ENCODE data around the gene TOP1.

The TOP1 gene

GRCh38 chr20:41038149-41038877, 9.7 kb downstream of the TOP1 start:
- DNase-seq (ENCODE audit: low read depth in 2 of 2): no peak

DNA sequence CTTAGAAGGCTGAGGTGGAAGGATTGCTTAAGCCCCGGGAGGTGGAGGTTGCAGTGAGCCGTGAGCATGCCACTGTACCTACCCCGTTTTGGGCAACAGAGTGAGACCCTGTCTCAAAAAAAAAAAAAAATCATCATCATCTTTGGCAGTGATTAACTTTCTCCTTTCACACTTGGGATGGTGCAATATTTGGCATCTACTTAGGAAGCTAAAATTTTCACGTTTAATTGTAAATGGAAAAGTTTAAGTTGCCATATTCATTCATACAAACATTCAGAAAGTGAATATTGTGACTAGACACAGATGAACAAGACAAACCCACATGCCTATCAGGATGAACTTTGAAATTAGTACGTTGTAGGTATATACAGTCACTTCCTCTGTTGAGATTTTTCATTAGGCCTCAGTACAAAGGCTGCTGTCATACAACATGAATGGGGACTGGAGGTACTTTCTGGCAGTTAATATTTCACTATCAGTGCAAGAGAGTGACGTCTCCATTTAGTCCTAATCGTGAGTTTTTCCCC, 10.3 kb downstream of the TOP1 start:
- DNase-seq (ENCODE audit: low read depth in 2 of 2): no peak

GRCh38 chr20:41040855-41041254, 12.2 kb downstream of the TOP1 start:
- no peak for DNase-seq (ENCODE audit: low read depth in 2 of 2)

GRCh38 chr20:41041693-41042092, 13.1 kb downstream of the TOP1 start:
- no peak for DNase-seq (ENCODE audit: low read depth in 2 of 2)

GRCh38 chr20:41044409-41045062, 15.9 kb downstream of the TOP1 start:
- DNase-seq (ENCODE audit: low read depth in 2 of 2): no peak

DNA sequence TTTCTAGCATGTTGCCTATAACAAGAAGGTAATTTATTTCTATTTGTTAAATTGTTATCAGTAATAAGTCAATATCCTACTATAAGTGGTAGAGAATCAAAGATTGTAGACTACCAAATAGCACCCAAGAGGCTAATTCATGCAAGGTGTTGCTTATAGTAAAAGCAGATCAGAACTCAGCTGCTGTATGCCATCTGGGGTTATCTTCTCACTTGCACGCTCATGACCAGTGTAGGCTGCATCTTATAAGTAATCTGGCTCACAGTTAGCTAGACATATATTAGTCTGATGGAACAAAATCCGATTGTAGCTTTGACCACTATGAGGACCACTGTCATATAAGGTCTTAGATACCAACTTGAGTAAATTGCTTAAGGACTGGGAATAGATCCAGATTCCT, 17.0 kb downstream of the TOP1 start:
- DNase-seq (ENCODE audit: low read depth in 2 of 2): no peak

DNA sequence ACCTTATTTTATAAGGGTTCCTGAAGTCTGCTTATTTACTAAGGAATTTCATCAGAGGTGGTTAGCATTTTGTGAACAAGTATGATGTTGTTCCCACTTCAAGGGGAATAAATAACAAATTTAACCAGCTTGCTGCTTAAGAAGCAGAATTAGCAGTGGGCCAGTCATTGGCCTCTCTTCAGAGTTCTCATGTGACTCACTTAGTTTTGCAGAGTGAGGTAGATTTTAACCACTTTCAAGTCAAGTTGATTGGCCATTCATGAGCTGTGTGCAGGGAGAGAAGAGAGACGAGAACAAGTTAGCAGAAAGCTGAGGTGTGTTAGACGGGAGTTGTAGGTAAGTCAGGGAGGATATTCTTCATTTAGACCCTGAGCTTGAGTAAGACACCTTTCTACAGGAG, 18.1 kb downstream of the TOP1 start:
- DNase-seq (ENCODE audit: low read depth in 2 of 2): no peak

- DNase-seq (ENCODE audit: low read depth in 2 of 2): no peak
Observed at GRCh38 chr20:41047279-41047974, 18.8 kb downstream of the TOP1 start.

DNA sequence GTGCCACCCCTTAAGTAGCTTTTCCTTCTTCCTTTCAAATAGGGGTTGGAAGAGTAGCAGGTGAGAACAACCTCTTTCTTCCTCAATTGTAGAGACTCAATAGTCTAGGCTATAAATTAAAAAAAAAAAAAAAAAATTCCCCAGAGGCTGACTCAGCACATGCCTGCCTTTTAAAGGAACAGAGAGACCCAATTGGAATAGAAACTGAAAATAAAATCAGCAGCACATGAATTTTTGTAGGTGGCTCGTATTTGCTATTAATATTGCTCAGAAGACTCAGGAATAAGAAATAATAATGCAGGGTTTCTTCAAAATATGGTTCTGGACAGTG, 19.3 kb downstream of the TOP1 start:
- DNase-seq (ENCODE audit: low read depth in 2 of 2): no peak

- DNase-seq (ENCODE audit: low read depth in 2 of 2): no peak
Observed at GRCh38 chr20:41048461-41049301, 20.1 kb downstream of the TOP1 start.

DNA sequence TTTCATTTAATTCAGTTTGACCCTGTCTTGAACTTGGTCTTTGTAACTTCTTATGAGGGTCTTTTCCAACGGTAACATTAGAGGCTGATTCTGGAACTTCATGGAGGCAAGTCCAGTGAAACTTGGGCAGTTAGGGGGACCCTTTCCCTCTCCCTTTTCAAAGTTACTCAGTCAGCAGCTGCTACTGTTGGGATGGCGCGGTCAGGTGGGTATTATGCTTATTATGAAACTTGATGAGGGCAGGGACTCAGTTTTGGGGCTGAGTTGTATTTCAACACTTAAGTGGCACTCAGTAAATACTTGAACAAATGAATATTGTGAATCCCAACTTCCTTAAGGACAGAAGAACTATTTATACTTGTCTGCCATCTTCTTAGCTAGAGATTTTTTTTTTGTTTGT, 20.8 kb downstream of the TOP1 start:
- no peak for DNase-seq (ENCODE audit: low read depth in 2 of 2)

- DNase-seq (ENCODE audit: low read depth in 2 of 2): no peak
Observed at GRCh38 chr20:41050361-41051008, 21.9 kb downstream of the TOP1 start.

GRCh38 chr20:41051009-41051825, 22.6 kb downstream of the TOP1 start:
- DNase-seq (ENCODE audit: low read depth in 2 of 2): no peak

- no peak for DNase-seq (ENCODE audit: low read depth in 2 of 2)
Observed at GRCh38 chr20:41052742-41053419, 24.3 kb downstream of the TOP1 start.

DNA sequence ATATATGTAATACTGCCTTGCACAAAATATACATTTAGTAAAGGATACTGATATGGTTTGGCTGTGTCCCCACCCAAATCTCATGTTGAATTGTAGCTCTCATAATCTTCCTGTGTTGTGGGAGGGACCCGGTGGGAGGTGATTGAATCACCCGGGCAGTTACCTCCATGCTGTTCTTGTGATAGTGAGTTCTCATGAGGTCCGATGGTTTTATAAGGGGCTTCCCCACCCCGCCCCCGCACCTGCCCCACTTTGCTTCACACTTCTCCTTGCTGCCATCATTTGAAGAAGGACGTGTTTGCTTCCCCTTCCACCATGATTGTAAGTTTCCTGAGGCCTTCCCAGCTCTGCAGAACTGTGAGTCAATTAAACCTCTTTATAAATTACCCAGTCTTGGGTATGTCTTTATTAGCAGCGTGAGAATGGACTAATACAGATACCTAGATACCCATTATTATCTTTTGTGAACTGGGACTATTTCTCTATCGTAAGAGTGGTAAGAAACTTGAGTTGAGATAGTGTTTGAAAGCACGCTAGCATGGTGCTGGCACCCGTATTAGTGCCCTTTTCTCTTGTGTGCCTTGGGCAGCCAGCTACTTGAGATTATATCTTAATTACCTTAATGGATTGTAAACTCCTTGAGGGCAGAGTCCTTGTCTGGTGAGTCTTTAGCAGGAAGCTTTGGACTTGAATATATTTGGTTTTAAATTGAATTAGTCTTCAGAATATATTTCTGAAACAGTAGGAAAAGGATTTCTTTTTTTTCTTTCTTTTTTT, 25.6 kb downstream of the TOP1 start:
- DNase-seq (ENCODE audit: low read depth in 2 of 2): no peak

DNA sequence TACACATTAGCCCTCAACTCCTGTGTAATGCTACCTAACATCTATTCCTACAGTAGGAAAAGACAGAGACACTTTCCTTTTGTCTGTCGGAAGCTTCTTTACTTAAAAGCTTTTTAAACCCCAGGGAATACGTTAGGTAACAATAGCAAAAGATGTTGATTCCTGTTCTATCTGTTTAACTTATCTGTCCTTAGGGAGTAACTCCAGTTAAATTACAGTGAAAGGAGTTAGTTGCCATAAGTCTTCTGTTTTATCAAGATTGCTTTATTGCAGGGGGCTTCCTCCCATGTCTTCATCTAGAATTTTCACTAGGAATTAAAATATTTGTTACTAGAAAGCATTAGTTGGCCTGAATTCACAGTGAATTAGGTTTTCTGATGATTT, 26.2 kb downstream of the TOP1 start:
- no peak for DNase-seq (ENCODE audit: low read depth in 2 of 2)

- DNase-seq (ENCODE audit: low read depth in 2 of 2): no peak
Observed at GRCh38 chr20:41055679-41056078, 27.1 kb downstream of the TOP1 start.

GRCh38 chr20:41057999-41058673, 29.5 kb downstream of the TOP1 start:
- peak in 1 of 2 experiments; percentile 1 for DNase-seq (ENCODE audit: low read depth in 2 of 2)

Measured in stimulated activated CD4-positive, alpha-beta T cell treated with anti-CD3 and anti-CD28 coated beads, Interleukin-12 subunit alpha, Interleukin-12 subunit beta, amount 100 ng/mL, for 24 hours (primary cell).